ENCODE data around the gene TNKS1BP1. TPM values are rescaled to one million over a fixed set of nuclear protein-coding genes. Genes with fewer than 3 reads are reported as not detected.
"Not testable (repeated sequence)": the region's sequence is repeated elsewhere in the genome, so short reads cannot be mapped to it uniquely, and the experiment has no call there.

Gene TNKS1BP1
- total RNA-seq, 2 experiments from 2014 or later = 15.7 to 18.0 TPM

DNA sequence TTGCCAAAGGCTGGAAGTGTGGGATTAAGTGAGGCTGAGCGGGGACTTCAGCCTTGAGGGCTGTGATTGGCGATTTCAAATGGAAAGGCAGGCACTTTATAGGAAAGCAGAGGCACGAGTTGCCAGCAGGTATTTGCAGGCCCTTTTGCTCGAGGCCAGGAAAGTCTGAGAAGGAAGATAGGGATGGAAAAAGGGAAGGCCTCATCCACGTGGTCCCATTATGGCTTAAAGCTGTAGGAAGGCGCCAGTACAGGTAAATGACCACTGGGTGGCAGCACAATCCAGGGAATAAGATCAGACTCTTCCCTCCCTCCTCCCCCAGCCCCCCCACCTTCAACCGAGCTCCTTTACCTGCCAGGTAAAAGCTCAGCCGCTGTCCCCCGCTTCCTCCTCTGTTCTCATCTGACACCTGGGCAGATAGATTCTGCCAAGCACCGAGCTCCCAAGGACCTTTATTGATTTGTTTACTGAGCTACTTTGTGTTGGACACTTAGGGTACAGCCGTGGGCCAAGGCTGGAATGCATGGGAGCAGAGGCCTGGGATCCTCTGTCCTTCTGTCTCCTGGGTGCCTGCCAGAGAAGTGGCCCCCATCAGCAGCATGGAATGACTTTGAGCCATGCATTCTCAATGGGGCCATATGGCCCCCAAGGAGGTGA lies 20.9 kb upstream of the TNKS1BP1 start:
- peak; percentile 44 for ATAC-seq (ENCODE audit: low read depth)
- DNase-seq = peak; percentile 52
- no peak overlapping the region for H3K27ac Mint-ChIP-seq
- no peaks in the 10 kb centered on the region for H3K9me3 Mint-ChIP-seq
- H3K27me3 Mint-ChIP-seq = peaks cover 3% of the 10 kb centered on the region
- no peak overlapping the region for H3K4me3 Mint-ChIP-seq
- POLR2A ChIA-PET = interaction anchor here (0.5 kb wide), 1 partner anchor 102 kb away, joined by 4 read pairs; no protein-coding TSS in a partner anchor
- peaks cover 4% of the 10 kb centered on the region for H3K4me1 Mint-ChIP-seq
- no peaks in the 10 kb centered on the region for H3K36me3 Mint-ChIP-seq

DNA sequence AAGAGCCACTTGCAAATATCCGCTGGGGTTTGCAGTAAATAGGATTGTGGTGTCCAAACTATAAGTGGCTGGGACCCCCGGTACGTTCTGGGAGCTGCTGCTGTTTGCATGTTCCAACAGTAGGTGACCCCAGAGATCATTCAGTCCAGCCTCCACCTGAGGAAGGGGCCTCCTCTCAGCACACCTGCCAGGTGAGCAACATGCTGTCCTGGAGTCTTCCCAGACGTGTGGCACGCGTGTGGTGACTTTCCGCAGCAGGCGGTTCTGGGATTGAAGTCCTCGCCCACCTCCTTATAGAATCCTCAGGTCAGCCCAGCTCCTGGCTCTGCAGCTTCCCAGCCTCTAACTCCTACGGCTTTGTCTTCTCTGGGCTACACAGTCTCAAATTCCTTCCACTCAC lies 20.1 kb upstream of the TNKS1BP1 start:
- POLR2A ChIA-PET = no interaction called here
- no peak overlapping the region for H3K4me3 Mint-ChIP-seq
- peaks cover 3% of the 10 kb centered on the region for H3K27me3 Mint-ChIP-seq
- no peak for DNase-seq
- no peak overlapping the region for H3K27ac Mint-ChIP-seq
- ATAC-seq (ENCODE audit: low read depth) = no peak
- H3K4me1 Mint-ChIP-seq = peaks cover 8% of the 10 kb centered on the region
- no peaks in the 10 kb centered on the region for H3K36me3 Mint-ChIP-seq
- no peaks in the 10 kb centered on the region for H3K9me3 Mint-ChIP-seq

GRCh38 chr11:57343825-57344224 lies 19.1 kb upstream of the TNKS1BP1 start:
- Mint-ChIP-seq H3K4me3 (no peak overlapping the region), H3K27ac (no peak overlapping the region), H3K9me3 (no peaks in the 10 kb centered on the region), H3K27me3 (peaks cover 5% of the 10 kb centered on the region), H3K4me1 (peaks cover 8% of the 10 kb centered on the region), H3K36me3 (no peaks in the 10 kb centered on the region)
- no peak for DNase-seq
- POLR2A ChIA-PET = interaction anchor here (1.0 kb wide), 1 partner anchor 19 kb away, joined by 3 read pairs; the partner anchor contains the start of gene TNKS1BP1
- no peak for ATAC-seq (ENCODE audit: low read depth)

GRCh38 chr11:57342702-57343101 lies 17.9 kb upstream of the TNKS1BP1 start:
- Mint-ChIP-seq H3K4me1 (peaks cover 8% of the 10 kb centered on the region), H3K27ac (no peak overlapping the region), H3K9me3 (no peaks in the 10 kb centered on the region), H3K4me3 (no peak overlapping the region), H3K27me3 (peaks cover 5% of the 10 kb centered on the region), H3K36me3 (no peaks in the 10 kb centered on the region)
- DNase-seq (no peak), ATAC-seq (ENCODE audit: low read depth) (no peak)
- POLR2A ChIA-PET = no interaction called here

GRCh38 chr11:57341250-57341808 lies 16.6 kb upstream of the TNKS1BP1 start:
- no peak overlapping the region for H3K4me3 Mint-ChIP-seq
- POLR2A ChIA-PET = no interaction called here
- ATAC-seq (ENCODE audit: low read depth) (no peak), DNase-seq (no peak)
- peaks cover 11% of the 10 kb centered on the region for H3K4me1 Mint-ChIP-seq
- H3K36me3 Mint-ChIP-seq = no peaks in the 10 kb centered on the region
- peaks cover 5% of the 10 kb centered on the region for H3K27me3 Mint-ChIP-seq
- H3K9me3 Mint-ChIP-seq = no peaks in the 10 kb centered on the region
- H3K27ac Mint-ChIP-seq = no peak overlapping the region

GRCh38 chr11:57340039-57340615 lies 15.4 kb upstream of the TNKS1BP1 start:
- H3K36me3 Mint-ChIP-seq = no peaks in the 10 kb centered on the region
- no peak overlapping the region for H3K4me3 Mint-ChIP-seq
- DNase-seq = no peak
- POLR2A ChIA-PET = no interaction called here
- no peaks in the 10 kb centered on the region for H3K9me3 Mint-ChIP-seq
- H3K27ac Mint-ChIP-seq = no peak overlapping the region
- H3K4me1 Mint-ChIP-seq = peaks cover 13% of the 10 kb centered on the region
- no peak for ATAC-seq (ENCODE audit: low read depth)
- H3K27me3 Mint-ChIP-seq = peaks cover 5% of the 10 kb centered on the region

DNA sequence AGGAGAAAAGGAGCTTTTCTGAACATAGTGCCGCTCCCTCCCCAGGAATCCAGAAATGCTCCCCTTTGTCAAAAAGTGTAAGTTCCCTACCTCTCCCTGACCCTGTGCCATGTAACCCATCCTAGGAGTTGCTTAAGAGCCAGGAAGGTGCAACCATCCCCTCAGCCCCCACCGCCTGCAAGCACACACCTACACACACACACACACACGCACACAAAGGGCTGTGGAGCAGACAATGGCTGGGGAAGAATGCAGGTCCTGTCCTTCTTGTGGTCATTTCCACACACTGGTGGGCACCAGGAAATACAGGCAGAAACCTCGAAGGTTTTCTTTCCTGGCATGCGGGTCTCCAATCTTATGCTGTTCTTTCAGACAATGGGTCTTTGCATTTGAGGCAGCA lies 14.6 kb upstream of the TNKS1BP1 start:
- Mint-ChIP-seq H3K4me1 (peaks cover 20% of the 10 kb centered on the region), H3K4me3 (no peak overlapping the region), H3K27ac (no peak overlapping the region), H3K9me3 (no peaks in the 10 kb centered on the region), H3K27me3 (peaks cover 5% of the 10 kb centered on the region), H3K36me3 (peaks cover 4% of the 10 kb centered on the region)
- no peak for DNase-seq
- POLR2A ChIA-PET = no interaction called here
- ATAC-seq (ENCODE audit: low read depth) = no peak

DNA sequence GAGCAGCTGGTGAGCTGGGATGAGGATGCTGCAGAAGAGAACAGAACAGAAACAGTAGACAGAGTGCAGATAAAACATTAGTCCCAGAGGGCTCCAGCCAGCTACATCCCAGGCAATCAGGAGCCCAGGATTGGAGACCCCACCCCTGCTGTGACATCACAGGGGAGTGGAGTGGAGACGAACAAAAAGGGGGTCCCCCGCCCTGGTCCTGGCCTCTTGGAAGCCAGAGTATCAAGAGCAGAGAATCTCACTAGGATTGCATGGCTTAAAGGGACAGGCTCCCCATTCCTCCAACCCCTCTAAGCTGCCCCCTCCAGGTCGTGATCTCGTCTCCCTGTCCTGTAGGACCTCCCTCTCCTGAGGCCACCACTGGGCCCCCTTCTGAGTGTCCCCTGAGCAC lies 13.4 kb upstream of the TNKS1BP1 start, which contains the start of gene P2RX3:
TSS of gene P2RX3 (plus strand) at position 211 of the 400 bp plus-strand sequence. CDS start 199 bp downstream, outside the sequence.
- no peak within 1 kb of the TSS for H3K27ac Mint-ChIP-seq

GRCh38 chr11:57336856-57337255 lies 12.1 kb upstream of the TNKS1BP1 start:
- not testable (repeated sequence) for H3K27ac Mint-ChIP-seq; DNase-seq; ATAC-seq (ENCODE audit: low read depth); H3K27me3 Mint-ChIP-seq; H3K9me3 Mint-ChIP-seq
- Mint-ChIP-seq H3K4me1 (peaks cover 34% of the 10 kb centered on the region), H3K36me3 (peaks cover 15% of the 10 kb centered on the region), H3K4me3 (peak overlapping the region; percentile 86)
- POLR2A ChIA-PET = interaction anchor here (4.7 kb wide), 1 partner anchor 12 kb away, joined by 80 read pairs; the partner anchor contains the start of gene TNKS1BP1

More for the DNA sequence above, 13.4 kb upstream of the TNKS1BP1 start, which contains the start of gene P2RX3:
- DNase-seq (no peak), ATAC-seq (ENCODE audit: low read depth) (no peak)
- Mint-ChIP-seq H3K27me3 (peaks cover 5% of the 10 kb centered on the region), H3K36me3 (peaks cover 6% of the 10 kb centered on the region), H3K9me3 (no peaks in the 10 kb centered on the region), H3K4me3 (no peak within 1 kb of the TSS), H3K4me1 (peaks cover 32% of the 10 kb centered on the region)
- POLR2A ChIA-PET = no interaction called here

DNA sequence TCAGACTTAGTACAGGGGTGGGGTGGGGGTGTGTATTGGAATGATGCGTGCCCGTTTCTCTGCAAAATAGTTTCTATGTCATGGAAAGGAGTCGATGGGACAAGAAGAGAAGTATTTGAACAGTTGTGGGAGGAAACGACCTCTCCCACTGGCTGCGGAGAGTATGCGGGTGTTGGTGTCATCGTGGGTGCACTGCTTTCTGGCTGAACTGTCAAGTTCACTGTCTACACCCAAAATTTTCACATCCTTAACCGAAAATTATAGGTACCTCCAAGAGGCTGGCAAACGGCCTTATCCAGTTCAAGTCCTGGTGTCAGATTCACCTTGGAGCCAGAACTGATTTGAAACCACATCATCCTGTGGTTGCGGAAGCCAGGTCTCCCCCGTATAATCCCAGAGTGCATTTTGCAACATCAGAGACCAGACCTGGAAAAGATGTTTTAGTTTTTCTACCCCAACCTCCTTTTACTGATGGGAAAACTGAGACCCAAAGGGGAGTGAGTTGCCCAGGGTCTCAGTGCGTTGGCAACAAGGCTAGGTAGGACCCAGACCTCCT lies 11.4 kb upstream of the TNKS1BP1 start:
- H3K4me3 Mint-ChIP-seq = peak overlapping the region; percentile 86
- H3K27ac Mint-ChIP-seq = peak overlapping the region; percentile 97
- H3K27me3 Mint-ChIP-seq = peaks cover 5% of the 10 kb centered on the region
- ATAC-seq (ENCODE audit: low read depth) (peak; percentile 25), DNase-seq (no peak)
- POLR2A ChIA-PET = interaction anchor here (0.9 to 4.7 kb wide), 6 partner anchors 11 to 194 kb away, joined by 3 to 80 read pairs (median 5); partner anchors contain the start of genes RTN4RL2, TIMM10 and TNKS1BP1
- no peaks in the 10 kb centered on the region for H3K9me3 Mint-ChIP-seq
- peaks cover 17% of the 10 kb centered on the region for H3K36me3 Mint-ChIP-seq
- peaks cover 33% of the 10 kb centered on the region for H3K4me1 Mint-ChIP-seq

DNA sequence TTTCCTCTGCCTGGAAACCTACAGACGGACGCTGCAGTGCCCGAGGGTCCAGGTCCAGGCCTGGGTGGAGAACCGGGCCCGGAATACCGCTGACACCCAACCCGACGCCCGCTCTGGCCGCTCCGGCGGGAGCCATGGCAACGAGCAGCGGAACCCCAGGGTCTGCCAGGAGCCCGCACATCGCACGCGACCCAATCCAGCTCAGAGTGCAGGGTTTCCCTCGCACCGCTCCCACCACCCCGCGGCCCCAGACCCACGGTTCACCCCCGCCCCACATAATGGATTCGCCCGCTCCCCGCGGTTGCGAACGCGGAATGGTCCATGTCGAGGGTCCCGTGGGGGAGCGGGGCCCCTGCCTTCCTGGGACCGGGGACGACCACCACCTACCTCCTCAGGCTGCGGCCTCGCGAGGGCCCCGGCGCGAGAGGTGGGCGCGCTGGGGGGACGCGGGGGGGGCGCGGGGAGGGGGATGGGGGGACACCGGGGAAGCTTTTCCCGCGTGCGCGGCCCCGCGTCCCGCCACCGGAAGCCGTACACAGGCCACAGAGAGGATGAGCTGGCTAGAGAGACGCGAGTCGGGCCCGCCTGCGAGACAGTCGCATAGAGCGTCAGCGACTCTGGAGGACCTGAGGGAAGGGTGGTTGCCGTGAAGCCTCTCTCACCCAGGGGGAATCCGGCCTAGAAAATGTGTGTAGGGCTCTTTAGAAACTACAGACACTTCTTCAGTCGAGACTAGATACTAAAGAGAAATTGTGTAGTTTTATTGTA lies 10.8 kb upstream of the TNKS1BP1 start, which contains the start of gene SSRP1:
TSS of gene SSRP1 (minus strand) at position 550 of the 768 bp plus-strand sequence. CDS start 771 bp downstream, outside the sequence.
- peak within 1 kb of the TSS; percentile 97 for H3K27ac Mint-ChIP-seq
- DNase-seq (peak; percentile 87), ATAC-seq (ENCODE audit: low read depth) (peak; percentile 99)
- peak within 1 kb of the TSS; percentile 86 for H3K4me3 Mint-ChIP-seq
- no peaks in the 10 kb centered on the region for H3K9me3 Mint-ChIP-seq
- POLR2A ChIA-PET = interaction anchor here (0.8 to 4.7 kb wide), 9 partner anchors 10 to 195 kb away, joined by 3 to 80 read pairs (median 5); partner anchors contain the start of genes RTN4RL2, TIMM10 and TNKS1BP1
- peaks cover 19% of the 10 kb centered on the region for H3K36me3 Mint-ChIP-seq
- peaks cover 32% of the 10 kb centered on the region for H3K4me1 Mint-ChIP-seq
- H3K27me3 Mint-ChIP-seq = peaks cover 3% of the 10 kb centered on the region

- DNase-seq (no peak), ATAC-seq (ENCODE audit: low read depth) (no peak)
- Mint-ChIP-seq H3K27me3 (peaks cover 3% of the 10 kb centered on the region), H3K9me3 (no peaks in the 10 kb centered on the region), H3K36me3 (peaks cover 22% of the 10 kb centered on the region), H3K4me3 (peak overlapping the region; percentile 86), H3K4me1 (peaks cover 29% of the 10 kb centered on the region), H3K27ac (peak overlapping the region; percentile 91)
- POLR2A ChIA-PET = interaction anchor here (0.8 to 4.7 kb wide), 8 partner anchors 10 to 195 kb away, joined by 3 to 80 read pairs (median 6); partner anchors contain the start of genes RTN4RL2, TIMM10 and TNKS1BP1
These were observed 10.2 kb upstream of the TNKS1BP1 start for GRCh38 chr11:57335023-57335342.

Measured in activated naive CD8-positive, alpha-beta T cell treated with anti-CD3 and anti-CD28 coated beads, Interleukin-2, amount 10 ng/mL, durations not matched to agents 7 days and 5 days (primary cell).